K562 treated with DMSO at 1 percent for 24 hours (cell line): ENCODE measurements around the gene RAP1GAP. TPM values are rescaled to one million over a fixed set of nuclear protein-coding genes. Genes with fewer than 3 reads are reported as not detected.

Source experiments
- total RNA-seq: library from RNA; unstranded; fragments of 300-600 nt; gene quantifications from 2 replicates; pipeline ENCODE4 v1.2.3, GENCODE V29; 2022; ENCODE audit warnings: low read depth; ENCODE audit not compliant: insufficient read depth

The RAP1GAP gene
- 33.7 and 34.4 TPM in 2 replicates for total RNA-seq

GRCh38 chr1:21669258-21670058, at the start of gene RAP1GAP:
TSS of gene RAP1GAP (minus strand) at chr1:21669357. CDS start at chr1:21620032, 49,325 bp downstream.

Other genes starting within 250 kb of the RAP1GAP start
- 10.6 and 12.4 TPM in 2 replicates for gene NBPF3, start 229.2 kb downstream of the RAP1GAP start, total RNA-seq
- 0.24 TPM in 1 of 2 replicates, not detected in the other for gene ALPL, start 159.9 kb downstream of the RAP1GAP start, total RNA-seq
- gene USP48, start 113.8 kb upstream of the RAP1GAP start, total RNA-seq = 54.7 and 60.1 TPM in 2 replicates
- gene LDLRAD2, start 142.9 kb upstream of the RAP1GAP start, total RNA-seq = 0.22 TPM in 1 of 2 replicates, not detected in the other